Measurements from ENCODE around the gene PCNX2. TPM values are rescaled to one million over a fixed set of nuclear protein-coding genes. Genes with fewer than 3 reads are reported as not detected.

Gene PCNX2
- total and polyA plus RNA-seq, 2 experiments from 2014 or later: 42.9 to 88.3 TPM

DNA sequence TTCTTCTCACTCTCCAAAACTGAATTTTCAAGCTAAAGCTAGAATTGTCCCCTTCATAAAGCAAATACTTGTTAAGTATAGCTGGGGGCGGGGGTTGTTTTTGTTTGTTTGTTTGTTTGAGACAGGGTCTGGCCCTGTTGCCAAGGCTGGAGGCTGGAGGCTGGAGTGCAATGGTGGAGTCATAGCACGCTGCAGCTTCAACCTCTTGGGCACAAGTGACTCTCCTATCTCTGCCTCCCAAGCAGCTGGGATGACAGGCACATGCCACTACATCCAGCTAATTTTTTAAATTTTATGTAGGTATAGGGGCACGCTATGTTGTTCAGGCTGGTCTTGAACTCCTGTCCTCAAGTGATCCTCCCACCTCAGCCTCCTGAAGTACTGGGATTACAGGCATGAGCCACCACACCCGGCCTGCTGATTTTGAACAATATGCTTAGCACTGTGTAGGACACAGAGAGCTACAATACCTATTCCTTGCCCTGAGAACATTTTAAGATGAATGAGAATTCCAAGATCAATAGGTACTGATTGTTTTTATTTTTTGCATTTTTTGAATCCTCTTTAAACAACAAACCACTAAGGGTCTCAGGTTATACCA is 42.2 kb downstream of the PCNX2 start:
- H2AFZ ChIP-seq: no peak overlapping the region
- Mint-ChIP-seq H3K4me1 (peaks cover 28% of the 10 kb centered on the region), H3K4me3 (no peak overlapping the region), H3K27ac (no peak overlapping the region; the same call in 1 of the 2 replicates), H3K36me3 (ENCODE audit: low read depth) (peaks cover 63% of the 10 kb centered on the region), H3K27me3 (ENCODE audit: insufficient read depth, low read depth, poor library complexity) (no peaks in the 10 kb centered on the region), H3K9me3 (no peaks in the 10 kb centered on the region)
- no peaks in the 10 kb centered on the region for H3K27me3 ChIP-seq (ENCODE audit: insufficient read depth)
- H3K4me2 ChIP-seq: no peak overlapping the region
- peaks cover 32% of the 10 kb centered on the region for H3K36me3 ChIP-seq (ENCODE audit: insufficient read depth)
- no peaks in the 10 kb centered on the region; the same call in 1 of the 2 replicates for H3K4me1 ChIP-seq (ENCODE audit: insufficient read depth)
- H3F3A ChIP-seq (replicated peaks; ENCODE audit: low read depth): no peaks in the 10 kb centered on the region
- H3K9me2 ChIP-seq (ENCODE audit: insufficient read depth): no peaks in the 10 kb centered on the region
- H3K4me3 ChIP-seq: no peak overlapping the region
- DNase-seq (ENCODE audit: low spot score) (no peak), ATAC-seq (no peak)
- H3K27ac ChIP-seq (ENCODE audit: low read depth): no peak overlapping the region
- peaks cover 22% of the 10 kb centered on the region for H4K20me1 ChIP-seq (replicated peaks; ENCODE audit: insufficient read depth)
- TF ChIP-seq JUNB (IDR thresholded peaks at IDR 0.05; ENCODE audit: unreplicated experiment): no peak
- TF ChIP-seq EZH2 (IDR thresholded peaks at IDR 0.05; ENCODE audit: low read depth, unreplicated experiment): no peak
- TF ChIP-seq CREB1 (CRISPR knock-in tag; IDR thresholded peaks at IDR 0.05; ENCODE audit: low read depth): no peak
- no peak for TF ChIP-seq POLR2AphosphoS5 (IDR thresholded peaks at IDR 0.05; ENCODE audit: low read depth)
- TF ChIP-seq EZH2phosphoT487 (IDR thresholded peaks at IDR 0.05; ENCODE audit: unreplicated experiment): no peak
- no peak for TF ChIP-seq ZNF114 (CRISPR knock-in tag; IDR thresholded peaks at IDR 0.05)
- TF ChIP-seq, protein P1, sequence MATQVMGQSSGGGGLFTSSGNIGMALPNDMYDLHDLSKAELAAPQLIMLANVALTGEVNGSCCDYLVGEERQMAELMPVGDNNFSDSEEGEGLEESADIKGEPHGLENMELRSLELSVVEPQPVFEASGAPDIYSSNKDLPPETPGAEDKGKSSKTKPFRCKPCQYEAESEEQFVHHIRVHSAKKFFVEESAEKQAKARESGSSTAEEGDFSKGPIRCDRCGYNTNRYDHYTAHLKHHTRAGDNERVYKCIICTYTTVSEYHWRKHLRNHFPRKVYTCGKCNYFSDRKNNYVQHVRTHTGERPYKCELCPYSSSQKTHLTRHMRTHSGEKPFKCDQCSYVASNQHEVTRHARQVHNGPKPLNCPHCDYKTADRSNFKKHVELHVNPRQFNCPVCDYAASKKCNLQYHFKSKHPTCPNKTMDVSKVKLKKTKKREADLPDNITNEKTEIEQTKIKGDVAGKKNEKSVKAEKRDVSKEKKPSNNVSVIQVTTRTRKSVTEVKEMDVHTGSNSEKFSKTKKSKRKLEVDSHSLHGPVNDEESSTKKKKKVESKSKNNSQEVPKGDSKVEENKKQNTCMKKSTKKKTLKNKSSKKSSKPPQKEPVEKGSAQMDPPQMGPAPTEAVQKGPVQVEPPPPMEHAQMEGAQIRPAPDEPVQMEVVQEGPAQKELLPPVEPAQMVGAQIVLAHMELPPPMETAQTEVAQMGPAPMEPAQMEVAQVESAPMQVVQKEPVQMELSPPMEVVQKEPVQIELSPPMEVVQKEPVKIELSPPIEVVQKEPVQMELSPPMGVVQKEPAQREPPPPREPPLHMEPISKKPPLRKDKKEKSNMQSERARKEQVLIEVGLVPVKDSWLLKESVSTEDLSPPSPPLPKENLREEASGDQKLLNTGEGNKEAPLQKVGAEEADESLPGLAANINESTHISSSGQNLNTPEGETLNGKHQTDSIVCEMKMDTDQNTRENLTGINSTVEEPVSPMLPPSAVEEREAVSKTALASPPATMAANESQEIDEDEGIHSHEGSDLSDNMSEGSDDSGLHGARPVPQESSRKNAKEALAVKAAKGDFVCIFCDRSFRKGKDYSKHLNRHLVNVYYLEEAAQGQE (IDR thresholded peaks at IDR 0.05; ENCODE audit: unreplicated experiment): no peak
- TF ChIP-seq, protein P2, sequence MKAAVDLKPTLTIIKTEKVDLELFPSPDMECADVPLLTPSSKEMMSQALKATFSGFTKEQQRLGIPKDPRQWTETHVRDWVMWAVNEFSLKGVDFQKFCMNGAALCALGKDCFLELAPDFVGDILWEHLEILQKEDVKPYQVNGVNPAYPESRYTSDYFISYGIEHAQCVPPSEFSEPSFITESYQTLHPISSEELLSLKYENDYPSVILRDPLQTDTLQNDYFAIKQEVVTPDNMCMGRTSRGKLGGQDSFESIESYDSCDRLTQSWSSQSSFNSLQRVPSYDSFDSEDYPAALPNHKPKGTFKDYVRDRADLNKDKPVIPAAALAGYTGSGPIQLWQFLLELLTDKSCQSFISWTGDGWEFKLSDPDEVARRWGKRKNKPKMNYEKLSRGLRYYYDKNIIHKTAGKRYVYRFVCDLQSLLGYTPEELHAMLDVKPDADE (IDR thresholded peaks at IDR 0.05): no peak
- no peak for TF ChIP-seq STAT1 (IDR thresholded peaks at IDR 0.05; ENCODE audit: unreplicated experiment)
- TF ChIP-seq NANOG (IDR thresholded peaks at IDR 0.05; ENCODE audit: borderline replicate concordance): no peak
- TF ChIP-seq, protein P3, sequence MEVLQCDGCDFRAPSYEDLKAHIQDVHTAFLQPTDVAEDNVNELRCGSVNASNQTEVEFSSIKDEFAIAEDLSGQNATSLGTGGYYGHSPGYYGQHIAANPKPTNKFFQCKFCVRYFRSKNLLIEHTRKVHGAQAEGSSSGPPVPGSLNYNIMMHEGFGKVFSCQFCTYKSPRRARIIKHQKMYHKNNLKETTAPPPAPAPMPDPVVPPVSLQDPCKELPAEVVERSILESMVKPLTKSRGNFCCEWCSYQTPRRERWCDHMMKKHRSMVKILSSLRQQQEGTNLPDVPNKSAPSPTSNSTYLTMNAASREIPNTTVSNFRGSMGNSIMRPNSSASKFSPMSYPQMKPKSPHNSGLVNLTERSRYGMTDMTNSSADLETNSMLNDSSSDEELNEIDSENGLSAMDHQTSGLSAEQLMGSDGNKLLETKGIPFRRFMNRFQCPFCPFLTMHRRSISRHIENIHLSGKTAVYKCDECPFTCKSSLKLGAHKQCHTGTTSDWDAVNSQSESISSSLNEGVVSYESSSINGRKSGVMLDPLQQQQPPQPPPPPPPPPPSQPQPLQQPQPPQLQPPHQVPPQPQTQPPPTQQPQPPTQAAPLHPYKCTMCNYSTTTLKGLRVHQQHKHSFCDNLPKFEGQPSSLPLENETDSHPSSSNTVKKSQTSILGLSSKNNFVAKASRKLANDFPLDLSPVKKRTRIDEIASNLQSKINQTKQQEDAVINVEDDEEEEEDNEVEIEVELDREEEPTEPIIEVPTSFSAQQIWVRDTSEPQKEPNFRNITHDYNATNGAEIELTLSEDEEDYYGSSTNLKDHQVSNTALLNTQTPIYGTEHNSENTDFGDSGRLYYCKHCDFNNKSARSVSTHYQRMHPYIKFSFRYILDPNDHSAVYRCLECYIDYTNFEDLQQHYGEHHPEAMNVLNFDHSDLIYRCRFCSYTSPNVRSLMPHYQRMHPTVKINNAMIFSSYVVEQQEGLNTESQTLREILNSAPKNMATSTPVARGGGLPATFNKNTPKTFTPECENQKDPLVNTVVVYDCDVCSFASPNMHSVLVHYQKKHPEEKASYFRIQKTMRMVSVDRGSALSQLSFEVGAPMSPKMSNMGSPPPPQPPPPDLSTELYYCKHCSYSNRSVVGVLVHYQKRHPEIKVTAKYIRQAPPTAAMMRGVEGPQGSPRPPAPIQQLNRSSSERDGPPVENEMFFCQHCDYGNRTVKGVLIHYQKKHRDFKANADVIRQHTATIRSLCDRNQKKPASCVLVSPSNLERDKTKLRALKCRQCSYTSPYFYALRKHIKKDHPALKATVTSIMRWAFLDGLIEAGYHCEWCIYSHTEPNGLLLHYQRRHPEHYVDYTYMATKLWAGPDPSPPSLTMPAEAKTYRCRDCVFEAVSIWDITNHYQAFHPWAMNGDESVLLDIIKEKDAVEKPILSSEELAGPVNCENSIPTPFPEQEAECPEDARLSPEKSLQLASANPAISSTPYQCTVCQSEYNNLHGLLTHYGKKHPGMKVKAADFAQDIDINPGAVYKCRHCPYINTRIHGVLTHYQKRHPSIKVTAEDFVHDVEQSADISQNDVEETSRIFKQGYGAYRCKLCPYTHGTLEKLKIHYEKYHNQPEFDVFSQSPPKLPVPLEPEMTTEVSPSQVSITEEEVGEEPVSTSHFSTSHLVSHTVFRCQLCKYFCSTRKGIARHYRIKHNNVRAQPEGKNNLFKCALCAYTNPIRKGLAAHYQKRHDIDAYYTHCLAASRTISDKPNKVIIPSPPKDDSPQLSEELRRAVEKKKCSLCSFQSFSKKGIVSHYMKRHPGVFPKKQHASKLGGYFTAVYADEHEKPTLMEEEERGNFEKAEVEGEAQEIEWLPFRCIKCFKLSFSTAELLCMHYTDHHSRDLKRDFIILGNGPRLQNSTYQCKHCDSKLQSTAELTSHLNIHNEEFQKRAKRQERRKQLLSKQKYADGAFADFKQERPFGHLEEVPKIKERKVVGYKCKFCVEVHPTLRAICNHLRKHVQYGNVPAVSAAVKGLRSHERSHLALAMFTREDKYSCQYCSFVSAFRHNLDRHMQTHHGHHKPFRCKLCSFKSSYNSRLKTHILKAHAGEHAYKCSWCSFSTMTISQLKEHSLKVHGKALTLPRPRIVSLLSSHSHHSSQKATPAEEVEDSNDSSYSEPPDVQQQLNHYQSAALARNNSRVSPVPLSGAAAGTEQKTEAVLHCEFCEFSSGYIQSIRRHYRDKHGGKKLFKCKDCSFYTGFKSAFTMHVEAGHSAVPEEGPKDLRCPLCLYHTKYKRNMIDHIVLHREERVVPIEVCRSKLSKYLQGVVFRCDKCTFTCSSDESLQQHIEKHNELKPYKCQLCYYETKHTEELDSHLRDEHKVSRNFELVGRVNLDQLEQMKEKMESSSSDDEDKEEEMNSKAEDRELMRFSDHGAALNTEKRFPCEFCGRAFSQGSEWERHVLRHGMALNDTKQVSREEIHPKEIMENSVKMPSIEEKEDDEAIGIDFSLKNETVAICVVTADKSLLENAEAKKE (CRISPR knock-in tag; IDR thresholded peaks at IDR 0.05): no peak
- TF ChIP-seq CTCF (conservative IDR thresholded peaks at IDR 0.05; ENCODE audit: low read depth in 2 of 2): no peak
- H3K79me2 ChIP-seq (replicated peaks; ENCODE audit: insufficient read depth): peaks cover 59% of the 10 kb centered on the region
